ENCODE results near the gene APBB1IP.

DNA sequence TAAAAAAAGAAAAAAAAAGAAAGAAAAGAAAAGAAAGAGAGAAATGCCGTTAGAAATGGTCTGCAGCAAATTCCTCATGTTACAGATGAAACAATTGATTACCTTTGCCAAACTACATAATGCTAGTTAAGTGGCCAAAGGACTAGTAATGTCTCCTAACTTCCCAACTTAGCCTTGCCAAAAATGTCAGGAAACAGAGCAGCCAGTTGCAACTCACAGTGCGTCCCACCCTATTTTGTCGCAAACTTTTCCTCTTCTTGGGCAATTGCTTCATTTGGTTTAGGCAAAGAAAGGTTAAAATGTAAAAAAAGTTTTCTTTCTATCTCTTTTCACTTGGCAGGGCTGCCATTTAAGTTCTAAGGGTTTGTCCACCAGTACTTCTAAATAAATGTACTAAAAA is 53.1 kb downstream of the APBB1IP start:
- TF ChIP-seq, protein P1, sequence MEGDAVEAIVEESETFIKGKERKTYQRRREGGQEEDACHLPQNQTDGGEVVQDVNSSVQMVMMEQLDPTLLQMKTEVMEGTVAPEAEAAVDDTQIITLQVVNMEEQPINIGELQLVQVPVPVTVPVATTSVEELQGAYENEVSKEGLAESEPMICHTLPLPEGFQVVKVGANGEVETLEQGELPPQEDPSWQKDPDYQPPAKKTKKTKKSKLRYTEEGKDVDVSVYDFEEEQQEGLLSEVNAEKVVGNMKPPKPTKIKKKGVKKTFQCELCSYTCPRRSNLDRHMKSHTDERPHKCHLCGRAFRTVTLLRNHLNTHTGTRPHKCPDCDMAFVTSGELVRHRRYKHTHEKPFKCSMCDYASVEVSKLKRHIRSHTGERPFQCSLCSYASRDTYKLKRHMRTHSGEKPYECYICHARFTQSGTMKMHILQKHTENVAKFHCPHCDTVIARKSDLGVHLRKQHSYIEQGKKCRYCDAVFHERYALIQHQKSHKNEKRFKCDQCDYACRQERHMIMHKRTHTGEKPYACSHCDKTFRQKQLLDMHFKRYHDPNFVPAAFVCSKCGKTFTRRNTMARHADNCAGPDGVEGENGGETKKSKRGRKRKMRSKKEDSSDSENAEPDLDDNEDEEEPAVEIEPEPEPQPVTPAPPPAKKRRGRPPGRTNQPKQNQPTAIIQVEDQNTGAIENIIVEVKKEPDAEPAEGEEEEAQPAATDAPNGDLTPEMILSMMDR (IDR thresholded peaks at IDR 0.05) = no peak
- no peak for TF ChIP-seq ZFX (IDR thresholded peaks at IDR 0.05; ENCODE audit: borderline replicate concordance)

Measured in 22Rv1 (cell line).